ENCODE results near the gene FAAP20. TPM values are rescaled to one million over a fixed set of nuclear protein-coding genes. Genes with fewer than 3 reads are reported as not detected.

FAAP20 gene
- total and polyA plus RNA-seq, 9 of the 15 experiments (the other 6 are each of a cell fraction or from before 2014, with no cell fraction given): 0.58 to 143 (median 9.9) TPM

GRCh38 chr1:2210084-2210653 lies 15.6 kb upstream of the FAAP20 start:
- H3K27ac ChIP-seq (ENCODE audit: extremely low read depth, low read depth, low read length): no peak overlapping the region
- H3K79me2 ChIP-seq (ENCODE audit: control insufficient read depth, insufficient read depth, low read length): no peaks in the 10 kb centered on the region
- no peak overlapping the region for H3K4me3 ChIP-seq
- H4K20me1 ChIP-seq (replicated peaks; ENCODE audit: control insufficient read depth, insufficient read depth, low read length): no peaks in the 10 kb centered on the region
- H3K36me3 ChIP-seq (ENCODE audit: control insufficient read depth, insufficient read depth, low read length): no peaks in the 10 kb centered on the region
- no peak for ATAC-seq
- ChIA-PET POLR2A (interaction anchor here (0.8 to 3.7 kb wide), 4 partner anchors 10 to 25 kb away, joined by 3 to 27 read pairs (median 4); partner anchors contain the start of gene SKI), CTCF (ENCODE audit: low intra/inter-chr PET ratio) (no interaction called here)
- H3K9ac ChIP-seq (ENCODE audit: insufficient read depth in 1 of 2, low read depth in 2 of 2, low read length in 2 of 2): peak overlapping the region in 1 of 2 experiments; percentile 73; a peak in 2 of 4 replicates
- no peak for DNase-seq (ENCODE audit: extremely low read depth in 1 of 4, low spot score in 3 of 4)
- FAIRE-seq: no peak
- no peaks in the 10 kb centered on the region for H3K9me3 ChIP-seq (replicated peaks; ENCODE audit: control insufficient read depth, insufficient read depth, low read depth, low read length)
- in situ Hi-C loops (cut with MboI) (no loop called here), intact Hi-C loops (cut with micrococcal nuclease) (no loop called here)
- no peaks in the 10 kb centered on the region for H3K9me1 ChIP-seq (ENCODE audit: control insufficient read depth, insufficient read depth, low read length)
- H3K27me3 ChIP-seq (ENCODE audit: control insufficient read depth in 2 of 2, insufficient read depth in 2 of 2, low read length in 2 of 2): no peaks in the 10 kb centered on the region
- no TSS peak for BruUV-seq (replicated peaks)
- 36% methylated on average over 16 of the region's 19 CpGs for WGBS (ENCODE audit: insufficient coverage, low coverage, missing lambda C conversion rate)
- no peak overlapping the region for H2AFZ ChIP-seq (ENCODE audit: low read depth, low read length)
- H3K4me2 ChIP-seq (ENCODE audit: insufficient read depth, low read length): no peak overlapping the region
- H3K4me1 ChIP-seq (replicated peaks in 1 of 2; ENCODE audit: control insufficient read depth in 2 of 2, insufficient read depth in 2 of 2, low read length in 2 of 2): peaks cover 39 to 90% of the 10 kb centered on the region in 2 experiments
- TF ChIP-seq ZNF143 (CRISPR knock-in tag; IDR thresholded peaks at IDR 0.05) (no peak), ZFP91 (CRISPR knock-in tag; IDR thresholded peaks at IDR 0.05) (0 out of 2 replicates have a peak, but pooled peaks have one; percentile 16), E2F6 (IDR thresholded peaks at IDR 0.05; ENCODE audit: borderline replicate concordance in 1 of 2, extremely low read depth in 1 of 2, insufficient read depth in 1 of 2, insufficient read length in 1 of 2, low read depth in 1 of 2, low read length in 1 of 2, poor library complexity in 1 of 2, severe bottlenecking in 1 of 2) (peak in 1 of 2 experiments; percentile 55)
